Type B pancreatic cell (in vitro differentiated cells): ENCODE measurements around the gene SLC25A23. TPM values are rescaled to one million over a fixed set of nuclear protein-coding genes. Genes with fewer than 3 reads are reported as not detected.

Source experiments
- DNase-seq: peaks from one replicate; pipeline ENCODE4 v3.0.0; 2021; ENCODE audit warnings: mixed read lengths; ENCODE audit not compliant: unreplicated experiment; ENCODE audit errors: extremely low spot score
- H3K27ac Mint-ChIP-seq: 2 replicates; pipeline ENCODE4 v1.8.0; 2021; ENCODE audit warnings: mild to moderate bottlenecking, mixed read lengths
- H3K27me3 Mint-ChIP-seq: 2 replicates; pipeline ENCODE4 v1.8.0; 2021; ENCODE audit warnings: mixed read lengths
- H3K36me3 Mint-ChIP-seq: 2 replicates; pipeline ENCODE4 v1.8.0; 2021; ENCODE audit warnings: mixed read lengths
- H3K4me1 Mint-ChIP-seq: one replicate; pipeline ENCODE4 v1.8.0; 2021; ENCODE audit warnings: mixed read lengths; ENCODE audit not compliant: unreplicated experiment
- H3K4me3 Mint-ChIP-seq: 2 replicates; pipeline ENCODE4 v1.8.0; 2021; ENCODE audit warnings: mild to moderate bottlenecking, mixed read lengths
- H3K9me3 Mint-ChIP-seq: 2 replicates; pipeline ENCODE4 v1.8.0; 2021; ENCODE audit warnings: mixed read lengths
- total RNA-seq: library from RNA; stranded (reverse); gene quantifications from 2 replicates; pipeline ENCODE4 v1.2.1, GENCODE V29; 2021; ENCODE audit warnings: low replicate concordance
- TF ChIP-seq, protein P1 (sequence below): fragments of 200-600 bp; sonication (generic); conservative IDR thresholded peaks from 2 replicates; pipeline ENCODE4 v1.5.0; 2021; ENCODE audit warnings: antibody characterized with exemption, mild to moderate bottlenecking

The SLC25A23 gene
- total RNA-seq, 1 donor from 2014 or later, result 67.5 TPM

DNA sequence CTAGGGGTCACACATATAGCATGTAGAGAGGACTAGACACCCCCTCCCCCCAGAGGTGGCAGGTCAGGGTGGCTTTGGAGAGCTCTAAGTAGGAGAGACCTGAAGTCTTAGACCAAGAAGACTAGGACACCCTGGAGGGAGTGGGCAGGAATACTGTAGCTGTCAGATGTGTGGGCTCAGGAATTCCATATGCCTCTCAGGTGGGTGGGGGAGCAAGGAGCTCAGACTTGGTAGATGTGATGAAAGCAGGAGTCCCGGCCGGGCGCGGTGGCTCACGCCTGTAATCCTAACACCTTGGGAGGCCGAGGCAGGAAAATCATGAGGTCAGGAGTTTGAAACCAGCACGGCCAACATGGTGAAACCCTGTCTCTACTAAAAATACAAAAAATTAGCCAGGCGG lies 6.1 kb upstream of the SLC25A23 start:
- peaks cover 6% of the 10 kb centered on the region for H3K4me1 Mint-ChIP-seq
- TF ChIP-seq, protein P1, sequence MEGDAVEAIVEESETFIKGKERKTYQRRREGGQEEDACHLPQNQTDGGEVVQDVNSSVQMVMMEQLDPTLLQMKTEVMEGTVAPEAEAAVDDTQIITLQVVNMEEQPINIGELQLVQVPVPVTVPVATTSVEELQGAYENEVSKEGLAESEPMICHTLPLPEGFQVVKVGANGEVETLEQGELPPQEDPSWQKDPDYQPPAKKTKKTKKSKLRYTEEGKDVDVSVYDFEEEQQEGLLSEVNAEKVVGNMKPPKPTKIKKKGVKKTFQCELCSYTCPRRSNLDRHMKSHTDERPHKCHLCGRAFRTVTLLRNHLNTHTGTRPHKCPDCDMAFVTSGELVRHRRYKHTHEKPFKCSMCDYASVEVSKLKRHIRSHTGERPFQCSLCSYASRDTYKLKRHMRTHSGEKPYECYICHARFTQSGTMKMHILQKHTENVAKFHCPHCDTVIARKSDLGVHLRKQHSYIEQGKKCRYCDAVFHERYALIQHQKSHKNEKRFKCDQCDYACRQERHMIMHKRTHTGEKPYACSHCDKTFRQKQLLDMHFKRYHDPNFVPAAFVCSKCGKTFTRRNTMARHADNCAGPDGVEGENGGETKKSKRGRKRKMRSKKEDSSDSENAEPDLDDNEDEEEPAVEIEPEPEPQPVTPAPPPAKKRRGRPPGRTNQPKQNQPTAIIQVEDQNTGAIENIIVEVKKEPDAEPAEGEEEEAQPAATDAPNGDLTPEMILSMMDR, result no peak
- H3K27ac Mint-ChIP-seq, result peak overlapping the region; percentile 89
- no peaks in the 10 kb centered on the region for H3K9me3 Mint-ChIP-seq
- H3K36me3 Mint-ChIP-seq, result no peaks in the 10 kb centered on the region
- DNase-seq, result no peak
- H3K27me3 Mint-ChIP-seq, result peaks cover 38% of the 10 kb centered on the region
- peak overlapping the region; percentile 92 for H3K4me3 Mint-ChIP-seq

DNA sequence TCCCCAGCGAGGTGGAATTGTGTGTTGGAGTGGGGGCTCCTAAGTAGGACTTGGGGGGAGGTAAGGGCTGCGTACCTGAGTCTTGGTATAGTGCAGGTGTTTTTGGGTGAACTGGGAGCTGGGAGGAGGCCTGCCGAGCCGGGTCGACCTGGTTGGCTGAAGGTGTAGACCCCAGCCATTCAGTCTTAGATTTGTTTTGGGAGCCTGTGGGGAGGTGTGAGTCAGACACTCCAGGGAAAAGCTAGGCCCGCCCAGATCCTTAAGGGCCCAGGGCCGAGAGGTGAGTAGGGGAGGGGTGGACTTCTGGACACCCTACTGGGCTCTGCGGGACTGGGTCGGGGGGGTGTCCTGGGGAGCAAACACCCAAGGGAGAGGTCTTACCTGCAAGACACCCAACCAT lies 5.4 kb upstream of the SLC25A23 start:
- H3K27ac Mint-ChIP-seq, result peak overlapping the region; percentile 89
- peaks cover 40% of the 10 kb centered on the region for H3K27me3 Mint-ChIP-seq

DNA sequence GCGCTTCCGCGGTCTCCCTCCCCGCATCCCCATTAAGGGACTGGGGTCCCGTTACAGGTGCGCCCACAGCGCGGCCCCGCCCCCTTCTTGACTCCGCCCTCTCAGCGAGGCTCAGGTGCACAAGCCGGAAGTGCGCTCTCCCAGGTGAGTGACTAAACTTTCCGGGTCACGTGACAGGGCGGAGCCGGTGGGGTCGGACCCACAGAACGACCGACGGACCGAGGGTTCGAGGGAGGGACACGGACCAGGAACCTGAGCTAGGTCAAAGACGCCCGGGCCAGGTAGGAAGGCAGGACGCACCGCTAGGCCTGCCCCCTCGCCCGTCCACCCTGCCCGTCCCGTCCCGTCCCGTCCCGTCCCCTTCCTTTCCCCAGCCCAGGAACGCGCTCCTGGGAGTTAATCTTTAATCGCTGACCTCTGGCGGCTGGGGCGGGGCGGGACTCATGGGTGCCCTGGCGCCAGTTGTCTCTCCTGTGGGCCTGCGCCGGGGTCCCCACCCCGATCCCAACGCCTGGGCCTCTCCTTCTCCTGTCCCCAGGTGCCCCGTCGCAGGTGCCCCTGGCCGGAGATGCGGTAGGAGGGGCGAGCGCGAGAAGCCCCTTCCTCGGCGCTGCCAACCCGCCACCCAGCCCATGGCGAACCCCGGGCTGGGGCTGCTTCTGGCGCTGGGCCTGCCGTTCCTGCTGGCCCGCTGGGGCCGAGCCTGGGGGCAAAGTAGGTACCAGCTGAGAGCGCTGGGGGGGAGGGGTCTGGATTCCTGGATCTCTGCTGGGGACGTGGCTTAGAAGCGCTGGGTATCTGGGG lies 4.7 kb upstream of the SLC25A23 start, which contains the start of gene CRB3:
Gene CRB3 (plus strand): TSS at position 202 of the 804 bp plus-strand sequence. CDS start 431 bp downstream, at position 633.
- peaks cover 14% of the 10 kb centered on the region for H3K4me1 Mint-ChIP-seq
- peak; percentile 84 for DNase-seq
- peak within 1 kb of the TSS; percentile 99 for H3K27ac Mint-ChIP-seq
- peaks cover 40% of the 10 kb centered on the region for H3K27me3 Mint-ChIP-seq
- no peaks in the 10 kb centered on the region for H3K9me3 Mint-ChIP-seq
- TF ChIP-seq, protein P1, result no peak
- H3K4me3 Mint-ChIP-seq, result peak within 1 kb of the TSS; percentile 92
- peaks cover 4% of the 10 kb centered on the region for H3K36me3 Mint-ChIP-seq

More for the DNA sequence above, 5.4 kb upstream of the SLC25A23 start:
- peaks cover 12% of the 10 kb centered on the region for H3K4me1 Mint-ChIP-seq
- TF ChIP-seq, protein P1, result no peak
- H3K9me3 Mint-ChIP-seq, result no peaks in the 10 kb centered on the region
- peak overlapping the region; percentile 92 for H3K4me3 Mint-ChIP-seq
- H3K36me3 Mint-ChIP-seq, result peaks cover 2% of the 10 kb centered on the region
- no peak for DNase-seq

DNA sequence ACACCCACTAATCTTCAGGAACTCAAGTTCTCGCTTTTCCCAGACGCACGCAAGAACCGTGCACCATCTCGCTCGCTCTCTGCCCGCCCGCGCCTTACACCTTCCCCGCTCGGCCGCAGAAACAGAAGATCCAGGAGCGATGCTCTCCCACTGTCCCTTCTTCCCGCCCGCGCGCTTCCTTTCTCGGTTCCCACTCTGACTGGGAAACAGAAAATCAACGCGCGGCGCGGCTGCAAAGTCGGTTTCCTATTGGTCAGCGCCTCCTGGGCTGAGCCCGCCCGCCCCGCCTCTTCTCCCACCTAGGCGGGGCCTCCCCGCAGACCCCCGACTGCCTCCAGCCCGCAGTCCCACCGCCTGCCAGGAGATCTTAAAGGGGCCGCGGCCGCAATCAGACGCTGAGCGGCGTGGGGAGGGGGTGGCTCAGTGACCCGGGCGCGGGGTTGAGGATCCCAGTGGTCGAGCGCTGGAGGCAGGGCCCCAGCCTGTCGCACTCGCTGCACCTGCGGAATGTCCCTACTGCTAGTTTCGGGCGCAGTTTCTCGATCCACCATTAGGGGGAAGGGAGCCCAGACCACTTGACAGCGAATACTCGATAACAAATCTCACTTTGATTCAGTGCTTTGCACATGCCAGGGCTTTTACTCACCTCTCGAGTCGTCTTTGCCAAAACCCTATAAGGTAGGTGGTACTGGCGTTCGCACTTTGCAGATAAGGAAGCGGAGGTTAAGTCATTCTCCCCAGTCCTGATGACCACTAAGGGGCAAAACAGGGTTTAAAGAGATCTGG lies 700 bp upstream of the SLC25A23 start:
- Mint-ChIP-seq H3K27ac (peak overlapping the region; percentile 97), H3K9me3 (no peaks in the 10 kb centered on the region), H3K4me1 (peaks cover 19% of the 10 kb centered on the region), H3K4me3 (peak overlapping the region; percentile 98), H3K36me3 (peaks cover 6% of the 10 kb centered on the region), H3K27me3 (peaks cover 26% of the 10 kb centered on the region)
- TF ChIP-seq, protein P1, result peak; percentile 77
- peak; percentile 99 for DNase-seq

DNA sequence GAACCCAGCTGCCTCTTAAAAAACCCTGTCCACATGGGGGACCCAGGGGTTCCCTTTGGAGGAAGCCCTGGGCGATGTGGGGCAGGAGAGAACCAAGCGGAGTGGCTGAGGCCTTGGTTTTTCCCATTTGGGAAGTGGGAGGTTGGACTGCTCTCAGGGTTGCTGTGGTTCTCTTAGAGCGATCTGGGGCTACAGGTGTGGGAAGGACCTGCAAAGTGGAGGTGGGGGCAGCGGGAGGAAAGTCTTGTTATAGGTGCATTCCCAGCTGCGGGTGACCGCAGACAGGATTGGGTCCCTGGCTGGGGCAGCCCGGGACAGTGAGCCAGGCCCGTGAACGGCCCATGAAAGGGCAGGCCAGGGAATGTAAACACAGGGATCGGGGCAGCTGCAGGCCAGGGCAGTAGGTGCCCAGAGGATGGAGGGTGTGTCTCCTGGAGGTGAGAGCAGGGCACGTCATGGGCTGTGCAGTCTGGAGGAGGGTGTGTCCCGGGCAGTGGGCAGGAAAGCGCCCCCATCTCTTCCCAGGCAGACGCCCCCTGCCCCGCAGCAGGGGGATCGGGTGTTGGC lies 814 bp downstream of the SLC25A23 start:
- no peak for DNase-seq
- Mint-ChIP-seq H3K9me3 (no peaks in the 10 kb centered on the region), H3K27me3 (peaks cover 16% of the 10 kb centered on the region), H3K4me3 (peak overlapping the region; percentile 96), H3K4me1 (peaks cover 14% of the 10 kb centered on the region), H3K27ac (peak overlapping the region; percentile 96), H3K36me3 (peaks cover 17% of the 10 kb centered on the region)
- TF ChIP-seq, protein P1, result no peak
